ENCODE results near the gene PRC1. TPM values are rescaled to one million over a fixed set of nuclear protein-coding genes. Genes with fewer than 3 reads are reported as not detected.
"Not testable (repeated sequence)": the region's sequence is repeated elsewhere in the genome, so short reads cannot be mapped to it uniquely, and the experiment has no call there.

Gene PRC1
- total RNA-seq, 2 experiments from 2014 or later, result 173 TPM

GRCh38 chr15:90928106-90928505 is 66.2 kb downstream of the PRC1 start:
- H3K27ac Mint-ChIP-seq; H3K4me3 Mint-ChIP-seq; CTCF ChIA-PET; DNase-seq; H3K27me3 Mint-ChIP-seq (ENCODE audit: low read depth); H3K9me3 Mint-ChIP-seq; intact Hi-C loops (cut with micrococcal nuclease): not testable (repeated sequence)
- H3K36me3 Mint-ChIP-seq (ENCODE audit: low read depth), result peaks cover 18% of the 10 kb centered on the region
- H3K4me1 Mint-ChIP-seq (ENCODE audit: low read depth), result peaks cover 33% of the 10 kb centered on the region

GRCh38 chr15:90926766-90927165 is 67.6 kb downstream of the PRC1 start:
- DNase-seq; H3K4me3 Mint-ChIP-seq; H3K27ac Mint-ChIP-seq; H3K9me3 Mint-ChIP-seq; H3K27me3 Mint-ChIP-seq (ENCODE audit: low read depth); intact Hi-C loops (cut with micrococcal nuclease): not testable (repeated sequence)
- CTCF ChIA-PET, result interaction anchor here (0.7 to 1.7 kb wide), 2 partner anchors 41 to 221 kb away, joined by 3 to 5 read pairs; no protein-coding TSS in a partner anchor
- Mint-ChIP-seq H3K36me3 (ENCODE audit: low read depth) (peaks cover 19% of the 10 kb centered on the region), H3K4me1 (ENCODE audit: low read depth) (peaks cover 36% of the 10 kb centered on the region)

- H3K36me3 Mint-ChIP-seq (ENCODE audit: low read depth), result peaks cover 18% of the 10 kb centered on the region
- H3K9me3 Mint-ChIP-seq, result no peaks in the 10 kb centered on the region
- intact Hi-C loops (cut with micrococcal nuclease), result no loop called here
- no peak overlapping the region for H3K4me3 Mint-ChIP-seq
- no peak overlapping the region for H3K27ac Mint-ChIP-seq
- peaks cover 23% of the 10 kb centered on the region for H3K4me1 Mint-ChIP-seq (ENCODE audit: low read depth)
- H3K27me3 Mint-ChIP-seq (ENCODE audit: low read depth), result no peaks in the 10 kb centered on the region
- CTCF ChIA-PET, result interaction anchor here (1.9 to 2.8 kb wide), 2 partner anchors 10 to 23 kb away, joined by 4 to 19 read pairs; partner anchors contain the start of gene UNC45A
- DNase-seq, result peak; percentile 36
These were observed 70.0 kb downstream of the PRC1 start for GRCh38 chr15:90924375-90924774.

GRCh38 chr15:90922712-90923322 is 71.5 kb downstream of the PRC1 start:
- Mint-ChIP-seq H3K4me1 (ENCODE audit: low read depth) (peaks cover 18% of the 10 kb centered on the region), H3K27ac (peak overlapping the region; percentile 68), H3K36me3 (ENCODE audit: low read depth) (peaks cover 30% of the 10 kb centered on the region)
- CTCF ChIA-PET, result interaction anchor here (0.6 to 3.4 kb wide), 3 partner anchors 10 to 162 kb away, joined by 4 to 30 read pairs (median 5); partner anchors contain the start of genes HDDC3 and MAN2A2
- H3K4me3 Mint-ChIP-seq; H3K9me3 Mint-ChIP-seq; H3K27me3 Mint-ChIP-seq (ENCODE audit: low read depth); intact Hi-C loops (cut with micrococcal nuclease): not testable (repeated sequence)
- DNase-seq, result peak; percentile 45

- Mint-ChIP-seq H3K9me3 (no peaks in the 10 kb centered on the region), H3K4me3 (no peak overlapping the region), H3K4me1 (ENCODE audit: low read depth) (peaks cover 18% of the 10 kb centered on the region), H3K27ac (peak overlapping the region; percentile 36), H3K36me3 (ENCODE audit: low read depth) (peaks cover 36% of the 10 kb centered on the region), H3K27me3 (ENCODE audit: low read depth) (no peaks in the 10 kb centered on the region)
- no peak for DNase-seq
- CTCF ChIA-PET, result interaction anchor here (3.4 kb wide), 1 partner anchor 11 kb away, joined by 30 read pairs; the partner anchor contains the start of gene HDDC3
- intact Hi-C loops (cut with micrococcal nuclease), result no loop called here
These were observed 72.4 kb downstream of the PRC1 start for GRCh38 chr15:90921887-90922286.

GRCh38 chr15:90918835-90919234 is 75.5 kb downstream of the PRC1 start:
- H3K27me3 Mint-ChIP-seq (ENCODE audit: low read depth), result no peaks in the 10 kb centered on the region
- CTCF ChIA-PET, result no interaction called here
- peaks cover 9% of the 10 kb centered on the region for H3K4me1 Mint-ChIP-seq (ENCODE audit: low read depth)
- H3K9me3 Mint-ChIP-seq, result no peaks in the 10 kb centered on the region
- peaks cover 43% of the 10 kb centered on the region for H3K36me3 Mint-ChIP-seq (ENCODE audit: low read depth)
- no peak overlapping the region for H3K4me3 Mint-ChIP-seq
- no peak overlapping the region for H3K27ac Mint-ChIP-seq
- intact Hi-C loops (cut with micrococcal nuclease), result no loop called here
- DNase-seq, result no peak

GRCh38 chr15:90918034-90918788 is 76.1 kb downstream of the PRC1 start:
- peaks cover 7% of the 10 kb centered on the region for H3K4me1 Mint-ChIP-seq (ENCODE audit: low read depth)
- peaks cover 49% of the 10 kb centered on the region for H3K36me3 Mint-ChIP-seq (ENCODE audit: low read depth)
- no peak overlapping the region for H3K4me3 Mint-ChIP-seq
- H3K27me3 Mint-ChIP-seq (ENCODE audit: low read depth), result no peaks in the 10 kb centered on the region
- intact Hi-C loops (cut with micrococcal nuclease), result no loop called here
- CTCF ChIA-PET, result no interaction called here
- H3K27ac Mint-ChIP-seq, result no peak overlapping the region
- no peaks in the 10 kb centered on the region for H3K9me3 Mint-ChIP-seq
- no peak for DNase-seq

GRCh38 chr15:90917569-90917968 is 76.8 kb downstream of the PRC1 start:
- intact Hi-C loops (cut with micrococcal nuclease), result no loop called here

GRCh38 chr15:90916461-90916860 is 77.9 kb downstream of the PRC1 start:
- DNase-seq, result no peak
- Mint-ChIP-seq H3K36me3 (ENCODE audit: low read depth) (peaks cover 47% of the 10 kb centered on the region), H3K27me3 (ENCODE audit: low read depth) (no peaks in the 10 kb centered on the region), H3K9me3 (no peaks in the 10 kb centered on the region), H3K4me3 (no peak overlapping the region), H3K4me1 (ENCODE audit: low read depth) (no peaks in the 10 kb centered on the region), H3K27ac (peak overlapping the region; percentile 21)
- CTCF ChIA-PET, result interaction anchor here (0.7 kb wide), 1 partner anchor 675 kb away, joined by 3 read pairs; no protein-coding TSS in a partner anchor
- intact Hi-C loops (cut with micrococcal nuclease), result no loop called here

More at GRCh38 chr15:90917569-90917968, 76.8 kb downstream of the PRC1 start:
- H3K36me3 Mint-ChIP-seq (ENCODE audit: low read depth), result peaks cover 49% of the 10 kb centered on the region
- no peak overlapping the region for H3K4me3 Mint-ChIP-seq
- H3K9me3 Mint-ChIP-seq, result no peaks in the 10 kb centered on the region
- H3K4me1 Mint-ChIP-seq (ENCODE audit: low read depth), result peaks cover 3% of the 10 kb centered on the region
- CTCF ChIA-PET, result no interaction called here
- no peaks in the 10 kb centered on the region for H3K27me3 Mint-ChIP-seq (ENCODE audit: low read depth)
- no peak overlapping the region for H3K27ac Mint-ChIP-seq
- no peak for DNase-seq

Other genes with a start within 250 kb of the PRC1 start
- gene FURIN, start 125.9 kb downstream of the PRC1 start, total RNA-seq, result 100 to 1,000 TPM; 443 to 448 TPM
- gene FES, start 110.0 kb downstream of the PRC1 start, total RNA-seq, result 10 to 100 TPM; 22.6 to 24.2 TPM
- 100 to 1,000 TPM; 139 to 141 TPM for gene MAN2A2, start 91.2 kb downstream of the PRC1 start, total RNA-seq
- gene HDDC3, start 62.0 kb downstream of the PRC1 start, total RNA-seq, result 10 to 100 TPM; 49.8 to 51.3 TPM
- 10 to 100 TPM; 69.9 to 70.8 TPM for gene UNC45A, start 59.2 kb downstream of the PRC1 start, total RNA-seq
- 10 to 100 TPM; 52.0 to 52.4 TPM for gene RCCD1, start 39.7 kb downstream of the PRC1 start, total RNA-seq
- 10 to 100 TPM; 19.8 to 21.2 TPM for gene VPS33B, start 28.1 kb upstream of the PRC1 start, total RNA-seq
- under 1 TPM; 0.07 TPM for gene SV2B, start 105.7 kb upstream of the PRC1 start, total RNA-seq

All from activated naive CD4-positive, alpha-beta T cell treated with anti-CD3 and anti-CD28 coated beads for 36 hours (primary cell).